B cell (primary cell): ENCODE results near the gene HHAT.

Experiments used
- CTCF ChIP-seq: fragments of 200-600 bp; IDR thresholded peaks from one replicate; pipeline ENCODE4 v1.8.0; 2022; ENCODE audit warnings: antibody characterized with exemption, mild to moderate bottlenecking
- EZH2 ChIP-seq: IDR thresholded peaks from 2 replicates; pipeline ENCODE4 v1.6.1; 2012; ENCODE audit warnings: borderline replicate concordance, low read depth, mild to moderate bottlenecking, moderate library complexity, low read length; ENCODE audit not compliant: insufficient read depth, poor library complexity, severe bottlenecking

GRCh38 chr1:210321552-210321951, 7.2 kb upstream of the HHAT start:
- TF ChIP-seq EZH2 (no peak), CTCF (no peak)
